DND-41 (cell line): ENCODE measurements around the gene PACS1.

ENCODE experiments used
- CTCF ChIP-seq: IDR thresholded peaks from 2 replicates; pipeline ENCODE4 v1.5.1; 2012; ENCODE audit warnings: borderline replicate concordance, low read length, moderate library complexity, mild to moderate bottlenecking; ENCODE audit not compliant: poor library complexity, severe bottlenecking; ENCODE audit errors: extremely low read depth
- EZH2 ChIP-seq: IDR thresholded peaks from 3 replicates; pipeline ENCODE4 v1.6.1; 2012; ENCODE audit warnings: borderline replicate concordance, low read depth, mild to moderate bottlenecking, moderate library complexity, low read length, inconsistent platforms; ENCODE audit not compliant: severe bottlenecking

GRCh38 chr11:66242095-66242765, 172.2 kb downstream of the PACS1 start:
- TF ChIP-seq CTCF (no peak), EZH2 (no peak)
